ENCODE results near the gene ADAMTSL3. TPM values are rescaled to one million over a fixed set of nuclear protein-coding genes. Genes with fewer than 3 reads are reported as not detected.

Gene ADAMTSL3
- polyA plus RNA-seq, 4 donors: 2.7 to 5.4 (median 3.8) TPM

- no peak for DNase-seq (ENCODE audit: low read depth in 4 of 4, low spot score in 2 of 4)
Observed at GRCh38 chr15:83914906-83915305, 261.0 kb downstream of the ADAMTSL3 start.

- DNase-seq (ENCODE audit: low read depth in 4 of 4, low spot score in 2 of 4): no peak
Observed at GRCh38 chr15:83917432-83917831, 263.5 kb downstream of the ADAMTSL3 start.

DNA sequence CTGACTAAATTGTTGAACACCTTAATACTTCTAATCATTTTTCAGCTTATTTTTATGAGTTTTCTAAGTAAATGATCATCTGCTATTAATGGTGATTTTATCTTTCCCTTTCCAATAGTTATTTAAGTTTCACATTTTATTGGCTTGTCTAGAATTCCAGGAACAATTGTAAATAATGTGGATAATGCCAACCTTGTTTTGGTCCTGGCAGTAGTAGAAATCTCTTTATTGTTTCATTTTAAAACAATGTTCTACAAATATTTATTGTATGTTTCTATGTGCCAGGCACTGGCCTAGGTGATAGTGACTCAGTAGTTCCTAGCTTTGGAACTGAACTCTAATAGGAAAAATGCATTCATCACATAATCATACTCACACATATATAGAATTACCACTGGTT is 264.1 kb downstream of the ADAMTSL3 start:
- DNase-seq (ENCODE audit: low read depth in 4 of 4, low spot score in 2 of 4): no peak

DNA sequence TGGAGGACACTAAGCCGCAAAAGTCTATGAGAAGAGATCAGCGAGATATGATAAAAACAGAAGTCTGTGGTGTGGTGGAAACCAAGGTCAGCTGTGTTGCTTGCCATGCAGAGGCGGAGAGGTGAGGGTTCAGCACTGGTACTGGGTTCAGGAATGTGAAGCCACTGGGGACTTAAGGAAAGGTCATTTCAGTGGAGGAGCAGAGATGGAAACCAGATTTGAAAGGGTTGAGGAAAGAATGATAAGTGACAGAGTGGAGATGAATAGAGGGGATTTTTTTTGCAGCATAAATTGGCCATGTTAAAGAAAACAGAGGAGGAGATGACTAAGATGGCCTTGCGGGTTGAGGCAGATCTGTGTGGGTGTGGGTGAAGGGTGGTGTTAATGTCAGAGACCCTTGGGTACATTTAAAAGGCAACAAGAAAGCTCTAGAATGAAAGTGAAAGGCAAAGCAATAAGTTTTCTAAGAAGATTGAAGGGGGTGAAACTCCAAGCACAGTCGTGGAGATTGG is 265.5 kb downstream of the ADAMTSL3 start:
- DNase-seq (ENCODE audit: low read depth in 4 of 4, low spot score in 2 of 4): no peak

DNA sequence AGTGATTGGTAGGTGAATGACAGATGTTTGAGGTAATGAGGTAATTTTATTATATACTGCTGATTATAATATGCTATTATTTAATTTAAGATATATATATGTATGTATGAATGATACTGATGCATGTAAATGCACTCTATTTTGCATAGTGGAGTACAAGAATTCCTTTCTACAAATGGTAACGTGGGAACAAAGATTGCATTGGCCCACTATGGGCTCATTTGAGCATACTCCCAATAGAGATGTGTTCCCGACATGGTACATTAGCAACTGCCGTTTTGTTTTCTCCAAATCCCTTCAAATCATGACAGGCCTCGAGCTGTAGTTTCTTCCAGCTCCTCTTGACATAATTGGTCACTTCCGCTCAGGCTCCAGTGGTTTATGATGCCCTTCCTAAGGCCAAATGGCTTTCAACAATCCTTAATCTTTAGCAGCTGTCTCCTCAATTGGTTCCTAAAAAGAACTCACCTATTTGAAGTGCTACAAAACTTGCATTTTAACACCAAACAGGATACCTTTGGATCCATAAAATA is 266.1 kb downstream of the ADAMTSL3 start:
- DNase-seq (ENCODE audit: low read depth in 4 of 4, low spot score in 2 of 4): no peak

- DNase-seq (ENCODE audit: low read depth in 4 of 4, low spot score in 2 of 4): no peak
Observed at GRCh38 chr15:83922649-83923294, 268.8 kb downstream of the ADAMTSL3 start.

- no peak for DNase-seq (ENCODE audit: low read depth in 4 of 4, low spot score in 2 of 4)
Observed at GRCh38 chr15:83926116-83926515, 272.2 kb downstream of the ADAMTSL3 start.

DNA sequence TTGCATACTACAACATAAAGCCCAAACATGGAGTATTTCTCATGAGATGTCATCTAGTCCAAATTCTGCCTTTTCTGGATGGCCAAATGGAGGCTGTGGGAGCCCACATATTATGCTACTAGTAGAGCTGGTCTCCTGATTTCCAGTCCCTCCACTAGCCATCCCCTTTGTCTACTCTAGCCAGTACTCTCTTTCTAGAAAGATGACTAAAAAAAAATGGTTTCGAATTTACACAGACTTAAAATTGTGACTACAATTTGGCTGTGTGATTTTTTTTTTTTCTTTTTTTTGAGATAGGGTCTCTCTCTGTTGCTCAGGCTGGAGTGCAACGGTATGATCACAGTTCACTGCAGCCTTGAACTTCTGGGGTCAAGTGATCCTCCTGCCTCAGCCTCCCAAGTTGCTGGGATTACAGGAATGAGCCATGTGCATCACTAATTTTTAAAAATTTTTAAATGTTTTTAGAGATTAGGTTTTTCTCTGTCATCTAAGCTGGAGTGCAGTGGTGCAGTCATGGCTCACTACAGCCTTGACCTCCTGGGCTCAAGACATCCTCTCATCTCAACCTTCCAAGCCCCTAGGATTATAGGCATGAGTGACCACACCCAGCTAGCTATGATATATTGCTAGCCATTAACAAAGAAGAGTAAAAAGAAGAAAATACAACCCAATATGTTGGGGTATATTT is 273.9 kb downstream of the ADAMTSL3 start:
- no peak for DNase-seq (ENCODE audit: low read depth in 4 of 4, low spot score in 2 of 4)

DNA sequence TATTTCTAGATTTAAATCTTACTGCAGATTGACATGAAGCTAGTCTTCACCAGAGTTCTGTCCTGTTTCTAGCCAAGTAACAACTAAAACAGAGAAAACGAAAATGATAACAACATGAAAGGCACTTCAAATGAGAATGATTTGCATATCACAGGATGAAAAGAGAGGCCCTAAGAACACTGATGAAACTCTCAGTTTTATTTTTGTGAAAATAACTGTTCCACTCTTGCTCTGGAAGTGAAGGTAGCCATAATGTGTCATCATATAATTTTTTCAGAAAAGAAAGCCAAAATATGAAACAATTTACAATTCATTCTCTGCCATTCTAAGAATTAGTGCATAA is 274.4 kb downstream of the ADAMTSL3 start:
- no peak for DNase-seq (ENCODE audit: low read depth in 4 of 4, low spot score in 2 of 4)

DNA sequence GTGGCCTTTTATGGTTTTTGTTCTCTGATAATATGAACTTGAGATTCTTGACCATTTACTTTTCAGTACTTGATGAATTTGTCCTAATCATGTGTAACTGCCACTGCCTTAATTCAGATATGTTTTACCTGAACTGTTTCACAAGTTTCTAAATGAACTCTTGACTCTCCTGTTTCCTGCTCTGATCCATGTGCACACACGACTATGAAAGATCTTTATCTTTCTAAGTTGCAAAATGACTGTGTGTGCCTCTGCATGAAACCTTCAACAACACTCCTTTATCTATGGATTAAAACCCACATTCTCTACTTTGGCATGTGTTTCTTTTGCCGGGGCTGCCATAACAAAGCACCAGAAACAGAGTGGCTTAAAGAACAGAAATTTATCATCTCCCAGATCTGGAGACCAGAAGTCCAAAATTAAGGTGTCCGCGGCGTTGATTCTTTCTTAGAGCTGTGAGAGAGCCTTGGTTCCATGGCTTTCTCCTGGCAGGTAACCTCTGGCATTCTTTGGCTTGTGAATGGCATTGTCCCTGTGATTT is 275.0 kb downstream of the ADAMTSL3 start:
- DNase-seq (ENCODE audit: low read depth in 4 of 4, low spot score in 2 of 4): no peak

DNA sequence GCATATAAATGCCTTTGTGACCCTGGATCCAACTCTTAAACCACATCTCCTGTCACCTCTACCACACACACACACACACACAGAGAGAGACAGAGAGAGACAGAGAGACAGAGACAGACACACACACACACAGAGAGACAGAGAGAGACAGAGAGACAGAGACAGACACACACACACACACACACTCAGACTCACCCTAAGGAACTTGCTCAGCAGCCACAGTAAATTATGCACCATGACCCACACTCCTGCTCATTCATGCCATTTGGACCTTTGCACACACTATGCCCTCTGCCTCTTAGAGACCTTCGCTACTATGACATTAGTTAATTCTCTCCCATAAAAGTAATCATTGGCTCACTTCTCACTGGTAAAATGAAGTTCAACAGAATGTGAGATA is 275.7 kb downstream of the ADAMTSL3 start:
- no peak for DNase-seq (ENCODE audit: low read depth in 4 of 4, low spot score in 2 of 4)

GRCh38 chr15:83930392-83931212 is 276.7 kb downstream of the ADAMTSL3 start:
- no peak for DNase-seq (ENCODE audit: low read depth in 4 of 4, low spot score in 2 of 4)

GRCh38 chr15:83935774-83936173 is 281.9 kb downstream of the ADAMTSL3 start:
- no peak for DNase-seq (ENCODE audit: low read depth in 4 of 4, low spot score in 2 of 4)

DNA sequence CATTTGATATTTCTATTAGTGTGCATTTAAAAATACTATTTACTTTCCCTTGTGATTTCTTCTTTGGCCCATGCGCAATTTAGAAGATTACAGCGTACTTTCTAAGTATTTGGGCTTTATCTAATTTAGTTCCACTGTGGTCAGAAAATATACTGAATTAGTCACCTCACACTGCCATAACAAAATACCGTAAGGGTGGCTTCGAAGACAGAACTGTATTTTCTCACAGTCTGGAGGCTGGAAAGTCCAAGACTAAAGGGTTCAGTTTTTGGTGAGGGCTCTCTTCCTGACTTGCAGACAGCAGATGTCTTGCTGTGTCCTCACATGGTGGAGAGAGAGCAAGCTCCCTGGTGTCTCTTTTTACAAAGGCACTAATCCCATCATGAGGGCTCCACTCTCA is 286.2 kb downstream of the ADAMTSL3 start:
- DNase-seq (ENCODE audit: low read depth in 4 of 4, low spot score in 2 of 4): no peak

DNA sequence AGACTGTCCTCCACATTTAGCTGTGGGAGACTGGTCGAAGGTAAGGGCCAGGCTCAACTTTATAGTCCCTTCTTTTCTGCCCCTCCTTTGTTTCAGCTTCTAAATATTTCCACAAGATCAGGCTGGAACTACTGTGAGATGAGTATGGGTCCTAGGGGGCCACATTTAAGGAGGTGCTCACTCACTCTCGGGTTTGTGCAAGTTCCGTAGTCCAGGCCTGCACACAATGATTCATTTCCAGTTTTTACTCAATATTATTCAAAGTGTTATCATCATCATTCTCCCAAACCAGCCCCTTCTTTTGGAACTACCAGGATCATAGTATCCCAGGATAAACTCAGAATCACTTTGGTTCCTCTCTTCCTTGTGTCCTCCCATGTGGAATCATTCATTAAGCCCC is 289.1 kb downstream of the ADAMTSL3 start:
- DNase-seq (ENCODE audit: low read depth in 4 of 4, low spot score in 2 of 4): no peak

GRCh38 chr15:83943849-83944404 is 290.0 kb downstream of the ADAMTSL3 start:
- DNase-seq (ENCODE audit: low read depth in 4 of 4, low spot score in 2 of 4): no peak

GRCh38 chr15:83947156-83947555 is 293.2 kb downstream of the ADAMTSL3 start:
- no peak for DNase-seq (ENCODE audit: low read depth in 4 of 4, low spot score in 2 of 4)

DNA sequence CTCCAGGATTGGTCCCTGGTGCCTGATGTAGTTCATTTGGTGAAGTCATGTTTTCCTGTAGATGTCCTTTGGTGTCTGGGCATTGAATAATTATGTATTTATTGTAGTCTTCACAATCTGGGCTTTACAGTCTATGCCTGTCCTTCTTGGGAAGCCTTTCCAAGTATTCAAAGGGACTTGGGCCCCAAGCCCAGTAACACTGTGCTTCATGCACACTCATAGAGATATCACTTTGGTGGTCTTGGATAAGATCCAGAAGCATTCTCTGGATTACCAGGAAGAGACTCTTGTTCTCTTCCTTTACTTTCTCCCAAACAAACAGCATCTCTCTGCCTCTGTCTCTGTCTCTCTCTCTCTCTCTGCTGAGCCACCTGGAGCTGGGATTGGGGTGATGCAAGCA is 300.6 kb downstream of the ADAMTSL3 start:
- no peak for DNase-seq (ENCODE audit: low read depth in 4 of 4, low spot score in 2 of 4)

DNA sequence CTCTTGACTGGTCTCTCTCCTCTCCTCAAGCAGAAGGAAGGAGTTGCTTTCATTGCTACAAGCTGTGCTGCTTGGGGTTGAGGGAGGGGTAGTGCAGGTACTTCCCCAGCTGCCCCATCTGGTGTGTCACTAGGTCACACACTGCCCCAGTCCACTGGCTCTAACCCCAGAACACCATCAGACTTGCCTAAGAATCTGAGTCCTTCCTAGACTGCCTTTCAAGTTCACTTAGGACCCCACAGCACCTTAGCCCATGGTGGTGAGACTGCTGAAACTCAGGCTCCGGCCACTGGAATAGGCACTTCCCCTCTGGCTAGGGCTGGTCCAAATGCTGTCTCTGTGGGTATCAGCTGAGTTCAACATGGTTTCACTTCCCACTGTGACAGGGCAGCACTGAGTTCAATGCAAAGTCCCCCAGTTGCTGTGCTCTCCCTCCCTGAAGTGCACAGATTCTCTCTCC is 301.9 kb downstream of the ADAMTSL3 start:
- no peak for DNase-seq (ENCODE audit: low read depth in 4 of 4, low spot score in 2 of 4)

GRCh38 chr15:83956887-83957286 is 303.0 kb downstream of the ADAMTSL3 start:
- DNase-seq (ENCODE audit: low read depth in 4 of 4, low spot score in 2 of 4): no peak

GRCh38 chr15:83959477-83959876 is 305.6 kb downstream of the ADAMTSL3 start:
- DNase-seq (ENCODE audit: low read depth in 4 of 4, low spot score in 2 of 4): no peak
